AG09319 (cell line): Measurements from ENCODE around the gene WDR3.

Source experiments
- DNase-seq: peaks from one replicate; pipeline ENCODE4 v3.0.0-alpha.2; 2010; ENCODE audit warnings: low read depth; ENCODE audit errors: extremely low read depth
- TF ChIP-seq, protein P1 (sequence below): IDR thresholded peaks from 2 replicates; pipeline ENCODE4 v1.5.1; 2011; ENCODE audit warnings: low read depth, mild to moderate bottlenecking, inconsistent platforms, low read length, moderate library complexity

The WDR3 gene

DNA sequence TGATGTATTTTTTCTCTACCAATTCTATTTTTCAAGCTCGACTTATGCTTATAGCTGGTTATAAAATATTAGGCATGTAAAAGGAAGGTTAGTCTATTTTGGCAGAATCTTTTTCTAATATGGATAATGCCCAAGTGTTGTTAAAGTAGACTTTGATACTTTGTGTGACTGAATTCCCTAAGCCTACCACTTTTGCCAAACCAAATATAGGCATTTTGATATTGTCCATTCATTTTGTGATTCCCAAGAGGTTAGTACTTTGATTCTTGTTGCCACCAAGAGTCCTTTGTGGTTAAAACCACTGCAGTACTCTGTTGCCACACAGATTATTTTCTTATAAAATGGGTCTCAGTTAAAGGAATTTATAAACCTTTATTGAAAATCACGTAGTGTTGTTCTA, 4.2 kb downstream of the WDR3 start:
- TF ChIP-seq, protein P1, sequence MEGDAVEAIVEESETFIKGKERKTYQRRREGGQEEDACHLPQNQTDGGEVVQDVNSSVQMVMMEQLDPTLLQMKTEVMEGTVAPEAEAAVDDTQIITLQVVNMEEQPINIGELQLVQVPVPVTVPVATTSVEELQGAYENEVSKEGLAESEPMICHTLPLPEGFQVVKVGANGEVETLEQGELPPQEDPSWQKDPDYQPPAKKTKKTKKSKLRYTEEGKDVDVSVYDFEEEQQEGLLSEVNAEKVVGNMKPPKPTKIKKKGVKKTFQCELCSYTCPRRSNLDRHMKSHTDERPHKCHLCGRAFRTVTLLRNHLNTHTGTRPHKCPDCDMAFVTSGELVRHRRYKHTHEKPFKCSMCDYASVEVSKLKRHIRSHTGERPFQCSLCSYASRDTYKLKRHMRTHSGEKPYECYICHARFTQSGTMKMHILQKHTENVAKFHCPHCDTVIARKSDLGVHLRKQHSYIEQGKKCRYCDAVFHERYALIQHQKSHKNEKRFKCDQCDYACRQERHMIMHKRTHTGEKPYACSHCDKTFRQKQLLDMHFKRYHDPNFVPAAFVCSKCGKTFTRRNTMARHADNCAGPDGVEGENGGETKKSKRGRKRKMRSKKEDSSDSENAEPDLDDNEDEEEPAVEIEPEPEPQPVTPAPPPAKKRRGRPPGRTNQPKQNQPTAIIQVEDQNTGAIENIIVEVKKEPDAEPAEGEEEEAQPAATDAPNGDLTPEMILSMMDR, result no peak
- no peak for DNase-seq

DNA sequence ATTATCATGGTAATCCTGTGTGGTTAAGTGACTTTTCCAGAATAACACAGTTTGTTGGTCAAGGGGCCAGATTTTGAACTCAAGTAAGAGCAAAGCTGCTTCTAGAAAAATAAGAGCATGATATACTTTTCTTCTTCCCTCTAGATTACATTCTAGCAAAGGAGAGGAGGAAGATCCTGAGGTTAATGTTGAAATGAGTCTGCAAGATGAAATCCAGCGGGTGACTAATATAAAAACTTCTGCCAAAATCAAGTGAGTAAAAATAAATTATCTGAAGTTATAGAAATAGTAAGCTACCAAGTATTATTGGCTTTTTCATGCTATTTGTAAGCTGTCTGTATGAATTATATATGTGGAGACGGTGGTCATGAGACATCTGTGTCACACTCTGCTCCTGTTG, 12.8 kb downstream of the WDR3 start:
- no peak for DNase-seq
- TF ChIP-seq, protein P1, result no peak

DNA sequence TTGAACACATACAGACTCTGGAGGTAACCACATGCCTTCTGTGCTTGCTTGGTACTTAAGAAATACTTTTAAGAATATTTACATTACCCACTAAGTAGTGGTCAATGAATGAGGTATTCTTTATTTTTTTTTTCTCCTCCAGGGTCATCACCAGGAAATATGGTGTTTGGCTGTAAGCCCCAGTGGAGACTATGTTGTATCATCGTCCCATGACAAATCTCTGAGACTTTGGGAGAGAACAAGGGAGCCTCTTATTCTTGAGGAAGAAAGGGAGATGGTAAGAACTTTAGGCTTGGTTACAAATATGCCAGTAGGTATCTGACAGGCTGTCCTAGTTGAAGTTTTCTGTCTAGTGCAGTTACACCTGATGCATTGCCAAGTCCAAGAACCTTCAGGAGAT, 22.8 kb downstream of the WDR3 start:
- no peak for DNase-seq
- TF ChIP-seq, protein P1, result no peak

DNA sequence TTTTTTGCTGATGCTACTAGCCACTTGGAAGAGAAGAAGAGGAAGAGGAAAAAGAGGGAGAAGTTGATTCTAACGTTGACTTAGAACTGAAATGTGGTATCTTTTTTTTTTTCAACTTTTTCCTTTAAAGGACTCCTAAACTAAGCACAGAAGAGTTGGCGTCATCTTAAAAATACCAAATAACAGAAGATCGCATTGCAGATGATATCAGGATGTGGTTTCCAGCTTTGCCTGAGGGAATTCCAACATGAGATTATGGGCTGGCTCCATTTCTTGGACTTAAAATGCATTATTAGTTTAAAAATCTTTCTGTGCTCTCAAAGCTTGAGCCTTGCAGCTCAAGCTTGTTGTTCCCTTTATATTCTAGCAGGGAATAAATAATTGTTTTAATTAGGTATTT, 29.8 kb downstream of the WDR3 start:
- TF ChIP-seq, protein P1, result no peak
- peak; percentile 19 for DNase-seq

DNA sequence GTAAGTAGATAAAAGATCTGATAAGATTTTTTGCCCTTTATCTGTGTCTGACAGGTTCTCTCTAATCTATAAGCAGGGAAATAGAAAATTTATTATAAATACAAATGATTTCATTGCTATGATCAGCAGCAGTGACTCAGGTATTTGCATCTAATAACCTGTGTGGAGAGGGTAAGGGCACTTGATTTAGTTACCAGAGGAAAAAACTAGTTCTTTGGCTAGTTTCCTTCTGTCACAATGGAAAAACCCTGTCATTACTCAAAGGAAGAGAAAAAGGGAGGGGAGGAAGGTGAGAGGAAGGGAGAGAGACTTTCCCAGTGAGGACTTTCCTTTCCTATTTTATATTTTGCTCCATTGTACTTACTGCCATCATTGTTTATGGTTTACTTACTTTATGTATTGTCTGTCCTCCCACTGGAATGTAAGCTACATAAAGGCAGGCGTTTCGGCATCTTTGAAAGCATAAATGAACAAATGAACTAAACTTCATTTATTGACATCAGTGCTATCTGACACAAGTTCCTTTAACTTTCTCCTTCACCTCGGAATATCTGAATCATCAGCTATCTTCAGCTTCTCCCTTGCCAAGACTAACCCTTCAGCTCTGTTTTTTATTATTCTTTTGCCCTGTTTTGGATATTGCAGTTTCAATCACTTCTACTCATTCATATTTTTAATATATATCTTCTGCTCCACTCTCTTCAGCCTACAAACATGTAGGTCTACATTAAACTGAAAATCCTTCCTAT, 34.9 kb downstream of the WDR3 start:
- DNase-seq, result no peak
- TF ChIP-seq, protein P1, result no peak

DNA sequence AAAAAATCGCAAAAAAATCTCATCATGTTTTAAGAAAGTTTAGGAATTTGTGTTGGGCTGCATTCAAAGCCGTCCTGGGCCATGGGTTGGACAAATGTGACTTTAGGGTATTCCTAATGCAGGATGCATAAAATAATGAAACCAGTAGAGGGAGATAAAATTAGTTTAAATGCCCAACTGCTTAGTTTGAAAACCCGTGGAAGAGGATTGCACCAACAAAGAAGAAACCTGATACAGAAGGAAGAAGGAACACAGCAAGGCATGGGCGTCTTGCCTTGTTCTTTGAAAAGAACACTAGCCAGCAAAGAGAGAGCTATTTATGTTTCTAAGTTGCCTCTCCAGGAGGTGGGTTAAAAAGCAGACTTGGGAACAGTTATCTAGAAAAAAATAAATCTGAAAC, 37.9 kb downstream of the WDR3 start:
- peak; percentile 29 for DNase-seq
- TF ChIP-seq, protein P1, result peak; percentile 25

DNA sequence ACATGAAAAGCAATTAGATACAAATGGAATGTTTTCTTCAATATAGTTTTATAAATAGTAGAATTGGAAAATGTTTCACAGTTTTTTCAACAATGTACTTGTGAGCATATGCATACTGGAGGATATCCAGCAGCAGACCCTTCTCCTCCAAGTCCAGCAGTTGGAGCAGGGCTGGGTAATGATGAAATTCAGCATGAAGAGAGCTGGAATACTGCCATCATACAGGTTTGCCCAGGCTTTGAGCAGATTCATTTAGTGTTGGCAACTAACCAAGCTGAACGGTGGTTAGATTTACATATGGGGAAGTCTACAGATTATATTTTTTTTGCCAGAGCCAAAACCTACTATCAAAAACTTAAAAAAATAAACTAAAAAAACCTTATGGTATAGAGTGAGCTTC, 38.3 kb downstream of the WDR3 start:
- TF ChIP-seq, protein P1, result no peak

More for the DNA sequence above, 38.3 kb downstream of the WDR3 start:
- no peak for DNase-seq
